Large intestine (tissue), 12 donors: ENCODE results near the gene BHMT2. TPM values are rescaled to one million over a fixed set of nuclear protein-coding genes. Genes with fewer than 3 reads are reported as not detected.
A peak's percentile ranks its signal among the peaks of the same experiment; 100 is the strongest.

Source experiments
- DNase-seq, 2 donors: peaks; one replicate each; pipeline versions ENCODE4 v3.0.0 to v3.0.0-alpha.2; 2013
- H3K27ac ChIP-seq: one replicate; pipeline ENCODE4 v1.5.1; 2013; ENCODE audit warnings: low read length
- H3K27me3 ChIP-seq: 2 replicates; pipeline ENCODE4 v1.6.1; 2013; ENCODE audit warnings: low read length; ENCODE audit not compliant: control insufficient read depth, insufficient read depth
- H3K36me3 ChIP-seq: 2 replicates; pipeline ENCODE4 v1.6.1; 2013; ENCODE audit warnings: low read length; ENCODE audit not compliant: control insufficient read depth, insufficient read depth
- H3K4me1 ChIP-seq: one replicate; pipeline ENCODE4 v1.6.1; 2013; ENCODE audit warnings: low read length; ENCODE audit not compliant: control insufficient read depth, insufficient read depth
- H3K4me3 ChIP-seq: one replicate; pipeline ENCODE4 v1.5.1; 2013; ENCODE audit warnings: low read length
- H3K9me3 ChIP-seq: one replicate; pipeline ENCODE4 v1.6.1; 2013; ENCODE audit warnings: mild to moderate bottlenecking, low read depth, low read length, moderate library complexity; ENCODE audit not compliant: control insufficient read depth
- WGBS: methylation state at CpG from one replicate; pipeline ENCODE4 v1.1.5; 2013; ENCODE audit warnings: low lambda C conversion rate; ENCODE audit not compliant: insufficient coverage; 5-methylcytosine and 5-hydroxymethylcytosine counted together
- long read RNA-seq, 11 donors: transcript quantifications; one replicate each; lab custom pipeline, GENCODE V29; 2026
- polyA plus RNA-seq: library from polyadenylated mRNA; unstranded; fragments of 120-200 nt; gene quantifications from one replicate; pipeline ENCODE4 v1.2.1, GENCODE V29; 2013

BHMT2 gene, protein sequence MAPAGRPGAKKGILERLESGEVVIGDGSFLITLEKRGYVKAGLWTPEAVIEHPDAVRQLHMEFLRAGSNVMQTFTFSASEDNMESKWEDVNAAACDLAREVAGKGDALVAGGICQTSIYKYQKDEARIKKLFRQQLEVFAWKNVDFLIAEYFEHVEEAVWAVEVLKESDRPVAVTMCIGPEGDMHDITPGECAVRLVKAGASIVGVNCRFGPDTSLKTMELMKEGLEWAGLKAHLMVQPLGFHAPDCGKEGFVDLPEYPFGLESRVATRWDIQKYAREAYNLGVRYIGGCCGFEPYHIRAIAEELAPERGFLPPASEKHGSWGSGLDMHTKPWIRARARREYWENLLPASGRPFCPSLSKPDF
- polyA plus RNA-seq, result 2.8 TPM
- long read RNA-seq, donor 1, partial matches to known transcripts, result 0 of 1 reads
- long read RNA-seq, donor 1, other reads (novel, unspliced or antisense), result 0 of 1 reads
- long read RNA-seq, donor 2, result 0 reads
- long read RNA-seq, donor 3, partial matches to known transcripts, result 0 of 3 reads
- long read RNA-seq, donor 3, other reads (novel, unspliced or antisense), result 0 of 3 reads
- long read RNA-seq, donor 4, result 0 reads
- long read RNA-seq, donor 5, result 0 reads
- long read RNA-seq, donor 6, result 0 reads
- long read RNA-seq, donor 7, partial matches to known transcripts, result 0 of 1 reads
- long read RNA-seq, donor 7, other reads (novel, unspliced or antisense), result 0 of 1 reads
- long read RNA-seq, donor 8, partial matches to known transcripts, result 0 of 2 reads
- long read RNA-seq, donor 8, other reads (novel, unspliced or antisense), result 0 of 2 reads
- long read RNA-seq, donor 9, partial matches to known transcripts, result 0 of 2 reads
- long read RNA-seq, donor 9, other reads (novel, unspliced or antisense), result 0 of 2 reads
- long read RNA-seq, donor 10, partial matches to known transcripts, result 0 of 3 reads
- long read RNA-seq, donor 10, other reads (novel, unspliced or antisense), result 0 of 3 reads
- long read RNA-seq, donor 11, result 0 reads

- peaks cover 6% of the 10 kb centered on the region for H3K9me3 ChIP-seq
- no CpG with 5 or more reads among the region's 79 CpGs for WGBS
- peaks cover 9% of the 10 kb centered on the region for H3K4me1 ChIP-seq
- H3K27me3 ChIP-seq, result peaks cover 4% of the 10 kb centered on the region
- no peak within 1 kb of the TSS for H3K27ac ChIP-seq
- no peaks in the 10 kb centered on the region for H3K36me3 ChIP-seq
- H3K4me3 ChIP-seq, result peak within 1 kb of the TSS; percentile 40
- peak; percentile 25 to 55 for DNase-seq
Measured at GRCh38 chr5:79069488-79070349, at the start of gene BHMT2, which contains the start of gene DMGDH. Gene BHMT2 (plus strand): TSS chr5:79069767. CDS start chr5:79069783, 16 bp downstream. Gene DMGDH (minus strand): TSS chr5:79069674. CDS start chr5:79069620, 54 bp downstream.

GRCh38 chr5:79020861-79021561, 48.6 kb upstream of the BHMT2 start:
- Histone ChIP-seq H3K4me1 (no peaks in the 10 kb centered on the region), H3K4me3 (no peak overlapping the region), H3K9me3 (no peaks in the 10 kb centered on the region), H3K27me3 (no peaks in the 10 kb centered on the region), H3K36me3 (no peaks in the 10 kb centered on the region), H3K27ac (no peak overlapping the region)
- WGBS, result no CpG with 5 or more reads among the region's 14 CpGs
- DNase-seq, result peak; percentile 43 to 55

DNA sequence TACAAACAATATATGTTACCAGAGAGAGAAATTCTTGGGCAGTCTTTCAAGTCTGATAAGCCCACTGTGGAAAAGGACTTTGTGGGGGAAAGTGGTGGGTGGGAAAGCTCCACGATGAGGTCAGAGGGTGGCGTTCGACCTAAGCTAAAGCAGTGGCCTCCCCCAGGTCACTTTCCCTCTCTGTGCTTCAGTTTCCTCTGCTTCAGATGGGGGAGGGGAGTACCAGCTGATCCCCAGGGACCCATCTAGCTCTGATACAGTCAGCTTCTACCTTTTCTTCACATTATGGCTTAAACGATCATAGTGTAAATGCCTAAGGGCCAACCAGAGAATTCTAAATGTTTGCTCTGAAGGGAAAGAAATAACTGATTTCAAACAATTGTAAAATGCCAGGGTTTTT, 47.8 kb upstream of the BHMT2 start:
- Histone ChIP-seq H3K36me3 (no peaks in the 10 kb centered on the region), H3K4me3 (no peak overlapping the region), H3K4me1 (no peaks in the 10 kb centered on the region), H3K27ac (no peak overlapping the region), H3K27me3 (no peaks in the 10 kb centered on the region), H3K9me3 (no peaks in the 10 kb centered on the region)
- no peak for DNase-seq
- 60% methylated on average over 1 of the region's 4 CpGs for WGBS

DNA sequence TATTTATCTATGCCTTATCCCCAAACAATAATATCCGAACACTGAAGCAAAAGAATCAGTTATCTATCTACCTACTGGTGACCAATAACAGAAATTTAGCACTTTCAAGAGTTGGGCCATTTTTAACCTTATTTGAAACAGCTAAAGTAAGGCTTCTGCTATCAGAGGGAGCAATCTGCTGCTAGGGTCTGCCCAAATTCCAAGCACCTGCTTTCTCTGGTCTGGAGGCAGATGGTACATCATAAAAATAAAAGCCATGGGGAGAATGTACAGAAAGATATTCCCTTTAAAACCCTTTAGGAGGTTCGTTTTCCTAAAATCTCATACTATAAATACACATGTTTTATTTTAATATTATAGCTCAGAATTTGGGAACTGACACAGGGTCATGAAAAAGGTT, 46.8 kb upstream of the BHMT2 start:
- WGBS, result 100% methylated on average over 1 of the region's 2 CpGs
- no peak for DNase-seq
- Histone ChIP-seq H3K9me3 (no peaks in the 10 kb centered on the region), H3K4me1 (no peaks in the 10 kb centered on the region), H3K27me3 (no peaks in the 10 kb centered on the region), H3K36me3 (no peaks in the 10 kb centered on the region), H3K4me3 (no peak overlapping the region), H3K27ac (no peak overlapping the region)

DNA sequence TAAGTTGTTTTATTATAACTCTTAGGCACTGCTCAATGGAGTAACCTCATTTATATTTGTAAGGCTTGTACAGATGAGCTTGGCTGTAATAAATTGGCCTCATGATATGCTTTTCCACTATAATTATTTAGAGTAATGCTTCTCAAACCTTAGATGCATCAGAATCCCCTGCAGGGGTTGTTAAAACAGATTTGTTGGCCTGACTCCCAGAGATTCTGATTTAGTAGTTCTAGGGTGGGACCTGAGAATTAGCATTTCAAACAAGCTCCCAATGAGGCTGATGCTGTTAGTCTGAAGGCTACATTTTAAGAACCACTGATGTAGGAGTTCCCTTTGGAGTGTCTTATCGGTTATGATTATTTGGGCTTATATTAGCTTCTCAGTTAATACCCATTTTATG, 46.2 kb upstream of the BHMT2 start:
- Histone ChIP-seq H3K36me3 (no peaks in the 10 kb centered on the region), H3K4me1 (no peaks in the 10 kb centered on the region), H3K27me3 (no peaks in the 10 kb centered on the region), H3K4me3 (no peak overlapping the region), H3K9me3 (no peaks in the 10 kb centered on the region), H3K27ac (no peak overlapping the region)
- no CpG with 5 or more reads among the region's 1 CpG for WGBS
- no peak for DNase-seq

- no peaks in the 10 kb centered on the region for H3K27me3 ChIP-seq
- no peak overlapping the region for H3K4me3 ChIP-seq
- no peak for DNase-seq
- no peaks in the 10 kb centered on the region for H3K4me1 ChIP-seq
- no CpG with 5 or more reads among the region's 1 CpG for WGBS
- H3K9me3 ChIP-seq, result no peaks in the 10 kb centered on the region
- H3K36me3 ChIP-seq, result no peaks in the 10 kb centered on the region
- H3K27ac ChIP-seq, result no peak overlapping the region
Measured at GRCh38 chr5:79023947-79024346, 45.6 kb upstream of the BHMT2 start.

DNA sequence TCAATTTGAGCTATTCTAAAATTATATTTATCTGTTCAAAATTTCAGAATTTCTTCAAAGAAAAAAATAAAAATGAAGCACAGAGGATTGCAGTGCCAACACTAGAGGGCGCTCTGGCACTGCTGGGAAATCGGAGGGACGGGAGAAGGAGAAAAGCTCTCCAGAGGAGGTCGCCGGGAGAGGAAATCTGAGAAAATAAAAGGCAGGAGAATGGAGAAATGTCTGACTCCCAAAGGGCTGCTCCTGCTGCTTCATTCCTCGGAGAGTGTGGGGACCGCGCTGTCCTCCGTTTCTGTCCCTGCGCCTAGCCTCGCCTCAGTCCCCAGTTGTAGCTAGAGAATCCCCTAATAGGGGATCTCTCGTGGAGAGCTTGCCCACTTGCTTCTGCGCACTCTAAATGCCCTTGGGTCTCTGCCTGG, 44.5 kb upstream of the BHMT2 start:
- no peaks in the 10 kb centered on the region for H3K27me3 ChIP-seq
- no peak overlapping the region for H3K27ac ChIP-seq
- no peaks in the 10 kb centered on the region for H3K9me3 ChIP-seq
- H3K36me3 ChIP-seq, result no peaks in the 10 kb centered on the region
- H3K4me3 ChIP-seq, result peak overlapping the region; percentile 37
- DNase-seq, result peak; percentile 54 to 59
- WGBS, result 0% methylated on average over 3 of the region's 13 CpGs
- H3K4me1 ChIP-seq, result no peaks in the 10 kb centered on the region

- peaks cover 12% of the 10 kb centered on the region for H3K4me1 ChIP-seq
- H3K36me3 ChIP-seq, result no peaks in the 10 kb centered on the region
- peak; percentile 31 to 63 for DNase-seq
- no peak overlapping the region for H3K4me3 ChIP-seq
- peak overlapping the region; percentile 72 for H3K27ac ChIP-seq
- no peaks in the 10 kb centered on the region for H3K9me3 ChIP-seq
- H3K27me3 ChIP-seq, result no peaks in the 10 kb centered on the region
- 92% methylated on average over 2 of the region's 11 CpGs for WGBS
Measured at GRCh38 chr5:79030663-79031484, 38.7 kb upstream of the BHMT2 start.

GRCh38 chr5:79031485-79031867, 38.1 kb upstream of the BHMT2 start:
- H3K27ac ChIP-seq, result peak overlapping the region; percentile 72
- no peak overlapping the region for H3K4me3 ChIP-seq
- no CpG with 5 or more reads among the region's 1 CpG for WGBS
- no peaks in the 10 kb centered on the region for H3K9me3 ChIP-seq
- H3K27me3 ChIP-seq, result no peaks in the 10 kb centered on the region
- H3K36me3 ChIP-seq, result no peaks in the 10 kb centered on the region
- DNase-seq, result peak in 1 of 2 donors; percentile 5
- H3K4me1 ChIP-seq, result peaks cover 12% of the 10 kb centered on the region
